HG03439 (cell line): ENCODE results near the gene BPTF.
"Not testable (repeated sequence)": the region's sequence is repeated elsewhere in the genome, so short reads cannot be mapped to it uniquely, and the experiment has no call there.

Experiments used
- ATAC-seq: cut with Tn5 transposase; IDR thresholded peaks from one replicate; pipeline ENCODE4 v1.9.1; 2021; ENCODE audit warnings: mild to moderate bottlenecking, moderate library complexity; ENCODE audit not compliant: unreplicated experiment

Gene BPTF

GRCh38 chr17:67868176-67868575 is 42.9 kb downstream of the BPTF start:
- no peak for ATAC-seq

- ATAC-seq = no peak
These were observed 54.4 kb downstream of the BPTF start for GRCh38 chr17:67879662-67880061.

DNA sequence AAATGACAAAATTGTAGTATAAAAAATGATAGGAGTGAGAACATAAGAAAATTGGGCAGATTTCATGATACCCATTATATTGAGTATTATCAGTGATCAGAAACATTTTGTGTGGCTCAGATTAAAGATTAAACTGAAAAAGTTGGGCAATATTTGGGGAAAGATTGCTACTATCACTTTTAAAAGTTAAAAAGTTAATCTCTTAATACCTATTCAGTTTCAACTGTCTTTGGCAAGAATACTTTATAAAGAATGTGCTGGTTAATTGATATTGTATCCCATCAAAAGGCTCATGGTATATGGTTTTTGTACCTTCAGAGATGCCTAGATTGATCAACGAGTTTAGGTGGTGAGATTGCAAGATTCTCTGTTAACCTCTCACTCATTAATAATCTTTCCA is 55.8 kb downstream of the BPTF start:
- ATAC-seq = no peak

GRCh38 chr17:67884741-67885140 is 59.4 kb downstream of the BPTF start:
- no peak for ATAC-seq

- no peak for ATAC-seq
These were observed 66.3 kb downstream of the BPTF start for GRCh38 chr17:67891481-67892119.

- ATAC-seq = no peak
These were observed 77.4 kb downstream of the BPTF start for GRCh38 chr17:67902511-67903231.

DNA sequence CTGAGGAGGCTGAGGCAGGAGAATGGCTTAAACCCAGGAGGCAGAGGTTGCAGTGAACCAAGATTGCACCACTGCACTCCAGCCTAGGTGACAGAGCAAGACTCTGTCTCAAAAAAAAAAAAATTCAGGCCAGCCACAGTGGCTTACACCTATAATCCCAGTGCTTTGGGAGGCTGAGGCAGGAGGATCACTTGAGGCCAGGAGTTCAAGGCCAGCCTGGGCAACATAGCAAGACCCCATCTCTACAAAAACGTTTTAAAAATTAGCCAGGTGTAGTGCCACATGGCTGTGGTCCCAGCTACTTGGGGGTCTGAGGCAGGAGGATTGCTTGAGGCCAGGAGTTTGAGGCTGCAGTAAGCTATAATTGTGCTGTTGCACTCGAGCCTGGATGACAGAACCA is 80.0 kb downstream of the BPTF start:
- not testable (repeated sequence) for ATAC-seq

GRCh38 chr17:67910117-67910803 is 85.0 kb downstream of the BPTF start:
- ATAC-seq = not testable (repeated sequence)

- no peak for ATAC-seq
These were observed 85.9 kb downstream of the BPTF start for GRCh38 chr17:67911059-67911782.

- ATAC-seq = no peak
These were observed 86.8 kb downstream of the BPTF start for GRCh38 chr17:67912088-67912487.

DNA sequence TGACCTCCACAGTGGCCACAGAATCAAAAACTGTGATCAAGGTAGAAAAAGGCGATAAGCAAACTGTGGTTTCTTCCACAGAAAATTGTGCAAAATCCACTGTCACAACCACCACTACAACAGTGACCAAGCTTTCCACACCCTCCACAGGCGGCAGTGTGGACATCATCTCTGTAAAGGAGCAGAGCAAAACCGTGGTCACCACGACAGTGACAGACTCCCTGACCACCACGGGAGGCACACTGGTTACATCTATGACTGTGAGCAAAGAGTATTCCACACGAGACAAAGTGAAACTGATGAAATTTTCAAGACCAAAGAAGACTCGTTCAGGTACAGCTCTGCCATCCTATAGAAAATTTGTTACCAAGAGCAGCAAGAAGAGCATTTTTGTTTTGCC is 87.4 kb downstream of the BPTF start:
- no peak for ATAC-seq

GRCh38 chr17:67920212-67920611 is 94.9 kb downstream of the BPTF start:
- no peak for ATAC-seq

DNA sequence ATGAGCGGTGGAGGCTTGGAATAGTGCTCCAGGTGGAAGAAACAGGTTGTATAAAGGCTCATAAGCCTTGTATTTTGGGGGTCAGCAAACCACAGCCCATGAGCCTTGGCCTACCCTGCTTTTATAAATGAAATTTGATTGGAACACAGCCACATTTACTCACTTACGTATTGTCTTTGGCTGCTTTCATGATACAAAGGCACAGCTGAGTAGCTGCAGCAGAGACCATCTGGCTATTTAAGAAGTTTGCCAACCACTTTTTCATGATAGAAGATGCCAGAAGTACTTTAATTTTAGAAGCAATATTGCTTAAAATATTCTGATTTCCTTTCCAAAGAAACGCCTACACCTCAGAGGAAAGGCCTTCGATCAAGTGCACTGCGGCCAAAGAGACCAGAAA is 97.2 kb downstream of the BPTF start:
- ATAC-seq = no peak

- ATAC-seq = not testable (repeated sequence)
These were observed 103.5 kb downstream of the BPTF start for GRCh38 chr17:67928842-67929241.

- ATAC-seq = no peak
These were observed 105.9 kb downstream of the BPTF start for GRCh38 chr17:67931227-67931626.

DNA sequence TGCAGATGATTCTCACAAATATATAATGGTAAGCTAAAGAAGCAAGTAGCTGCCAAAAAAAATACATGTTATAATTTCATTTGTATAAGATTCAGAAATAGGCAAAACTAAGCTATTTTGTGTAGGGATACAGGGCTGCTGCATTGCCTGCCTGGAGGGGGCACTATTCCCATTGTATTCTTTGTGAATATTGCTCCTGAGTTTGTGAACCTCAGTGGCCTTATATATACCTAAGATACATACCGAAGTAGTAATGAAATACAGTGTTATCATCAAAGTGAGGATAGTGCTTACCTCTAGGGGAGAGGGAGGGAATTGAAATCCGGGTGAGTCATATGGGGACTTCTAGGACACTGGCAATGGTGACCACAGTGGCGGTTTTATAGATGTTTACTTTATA is 117.5 kb downstream of the BPTF start:
- no peak for ATAC-seq

DNA sequence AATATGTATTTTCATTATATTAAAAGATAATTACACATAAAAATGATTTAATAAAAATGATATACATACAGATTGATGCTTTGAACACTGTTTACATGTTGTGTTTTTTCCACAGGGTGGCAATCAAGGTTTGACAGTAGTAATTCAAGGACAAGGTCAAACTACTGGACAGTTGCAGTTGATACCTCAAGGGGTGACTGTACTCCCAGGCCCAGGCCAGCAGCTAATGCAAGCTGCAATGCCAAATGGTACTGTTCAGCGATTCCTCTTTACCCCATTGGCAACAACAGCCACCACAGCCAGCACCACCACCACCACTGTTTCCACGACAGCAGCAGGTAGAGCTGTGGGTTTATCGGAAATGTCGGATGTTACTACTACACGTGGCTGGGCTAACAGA is 118.7 kb downstream of the BPTF start:
- no peak for ATAC-seq

DNA sequence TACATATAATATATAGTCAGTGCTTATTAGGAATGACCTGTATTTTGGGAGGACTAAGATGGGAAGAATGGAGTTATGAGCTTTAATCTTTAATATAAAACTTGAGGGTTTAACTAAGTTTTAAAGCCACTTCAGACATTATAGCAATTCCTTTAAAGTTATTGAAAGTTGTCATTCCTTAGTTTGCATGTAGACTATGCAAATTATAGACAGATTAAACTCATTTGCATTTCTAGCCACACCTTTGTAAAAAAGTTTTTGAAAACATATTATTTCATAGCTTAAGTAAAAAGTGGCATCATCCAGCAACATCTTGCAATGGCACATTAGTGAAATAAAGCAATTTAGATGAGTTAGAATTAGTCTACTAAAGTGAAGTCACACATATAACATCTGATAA is 121.2 kb downstream of the BPTF start:
- ATAC-seq = no peak

DNA sequence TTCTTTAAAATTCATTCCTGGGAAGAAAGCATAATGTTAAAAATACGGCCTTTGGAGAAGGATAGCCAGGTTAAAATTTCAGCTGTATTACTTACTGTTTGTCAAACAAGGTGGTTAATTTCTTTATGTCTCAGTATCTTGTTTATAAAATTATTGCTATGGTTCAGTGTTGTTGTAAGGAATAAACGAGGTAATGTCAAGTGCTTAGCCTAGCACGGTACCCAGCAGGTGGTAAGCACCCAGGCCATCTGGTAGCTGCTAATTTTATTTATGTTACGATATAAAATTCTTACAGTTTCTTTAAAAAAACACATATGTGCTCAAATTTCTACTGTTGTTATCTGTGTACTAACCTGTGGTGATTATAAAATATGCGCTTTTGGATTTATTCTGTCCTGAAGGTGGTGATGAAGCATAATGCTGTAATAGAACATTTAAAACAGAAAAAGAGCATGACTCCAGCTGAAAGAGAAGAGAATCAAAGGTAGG is 122.1 kb downstream of the BPTF start:
- no peak for ATAC-seq

- no peak for ATAC-seq
These were observed 125.6 kb downstream of the BPTF start for GRCh38 chr17:67950945-67951344.

DNA sequence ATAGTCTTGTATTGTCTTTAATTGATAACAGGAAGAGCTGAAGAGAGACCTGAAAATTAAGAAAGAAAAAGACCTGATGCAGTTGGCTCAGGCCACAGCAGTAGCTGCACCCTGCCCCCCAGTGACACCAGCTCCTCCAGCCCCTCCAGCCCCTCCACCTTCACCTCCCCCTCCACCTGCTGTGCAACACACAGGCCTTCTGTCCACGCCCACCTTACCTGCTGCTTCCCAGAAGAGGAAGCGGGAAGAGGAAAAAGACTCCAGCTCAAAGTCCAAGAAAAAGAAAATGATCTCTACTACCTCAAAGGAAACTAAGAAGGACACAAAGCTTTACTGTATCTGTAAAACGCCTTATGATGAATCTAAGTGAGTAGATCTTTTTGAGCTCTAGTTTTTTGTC is 134.2 kb downstream of the BPTF start:
- no peak for ATAC-seq
